ENCODE results near the gene TSPAN3.

The TSPAN3 gene
- 7.5 to 43.1 (median 29.8) reads per million in 3 experiments for total RNA-seq

- peak; percentile 87 for DNase-seq
Measured at GRCh38 chr15:77070495-77071304, at the start of gene TSPAN3. Gene TSPAN3 (minus strand): TSS chr15:77071109. CDS start chr15:77070954, 155 bp downstream.

GRCh38 chr15:77120576-77120975 lies 49.7 kb upstream of the TSPAN3 start:
- DNase-seq, result no peak

DNA sequence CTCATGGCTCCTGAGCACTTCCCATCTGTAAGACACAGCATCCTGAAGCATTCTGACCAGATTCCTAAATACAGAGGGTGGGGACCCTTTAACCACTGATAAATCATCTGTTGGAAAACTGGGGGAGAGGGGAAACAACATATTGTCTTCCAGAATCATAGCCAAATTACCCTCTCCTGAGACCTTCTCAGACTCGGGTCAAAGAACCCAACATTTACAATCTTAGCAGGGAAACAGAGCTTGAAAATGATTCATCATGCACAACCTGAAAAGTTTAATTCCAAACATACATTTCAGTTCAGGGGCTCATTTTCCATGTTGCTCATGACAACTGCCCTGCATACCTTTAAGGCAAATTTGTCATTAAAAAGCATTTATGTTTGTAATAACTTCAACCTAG lies 48.5 kb upstream of the TSPAN3 start:
- DNase-seq, result no peak

GRCh38 chr15:77118882-77119321 lies 48.0 kb upstream of the TSPAN3 start:
- peak; percentile 40 for DNase-seq

DNA sequence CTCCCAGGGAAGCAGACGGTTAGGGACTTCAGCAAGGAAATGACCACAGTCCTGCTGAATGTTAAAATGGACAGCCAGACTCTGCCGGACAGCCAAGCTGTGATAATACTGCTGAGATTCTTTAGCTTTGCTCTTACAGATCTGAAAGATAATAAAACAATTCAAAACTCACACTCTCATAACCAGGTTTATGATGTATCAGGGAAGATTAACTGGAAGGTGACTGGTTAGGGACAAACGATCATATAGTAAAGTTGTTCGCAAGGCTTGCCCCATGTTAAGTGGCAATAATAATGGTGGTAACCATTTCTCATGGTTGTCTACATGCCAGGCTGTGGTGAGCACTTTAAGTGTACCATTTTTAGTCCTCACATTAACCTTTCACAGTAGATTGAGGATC lies 44.3 kb upstream of the TSPAN3 start:
- DNase-seq, result no peak

DNA sequence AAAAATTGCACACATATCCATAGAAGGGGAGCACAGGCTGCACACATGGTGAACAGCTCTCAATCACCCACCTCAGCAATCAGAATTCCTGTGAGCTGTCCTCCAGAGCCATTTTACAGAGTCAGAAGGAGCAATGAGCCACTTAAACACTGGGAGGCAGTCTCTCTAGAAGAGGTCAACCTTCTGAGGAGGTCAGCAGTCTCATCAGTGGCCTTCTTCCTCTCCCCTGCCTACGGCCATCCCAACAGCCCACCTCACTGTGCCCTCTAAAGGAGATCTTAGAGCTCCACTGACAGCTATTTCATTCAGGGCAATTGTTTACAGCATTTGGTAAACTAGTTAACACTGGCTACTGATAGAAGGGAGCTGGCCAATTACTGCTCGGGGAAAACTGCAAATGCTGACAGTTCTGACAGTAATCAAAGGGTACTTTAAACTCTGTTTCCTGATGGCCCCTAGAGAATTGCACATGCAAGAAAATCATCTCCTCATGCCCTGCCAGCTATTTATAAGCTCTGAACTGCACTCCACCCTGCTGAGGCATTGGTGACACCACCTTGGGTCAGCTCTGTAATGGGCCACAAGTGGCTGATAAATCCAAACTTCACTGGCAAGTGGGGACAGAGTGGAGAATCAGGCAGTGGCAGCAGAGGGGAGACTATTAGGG lies 42.1 kb upstream of the TSPAN3 start:
- no peak for DNase-seq

DNA sequence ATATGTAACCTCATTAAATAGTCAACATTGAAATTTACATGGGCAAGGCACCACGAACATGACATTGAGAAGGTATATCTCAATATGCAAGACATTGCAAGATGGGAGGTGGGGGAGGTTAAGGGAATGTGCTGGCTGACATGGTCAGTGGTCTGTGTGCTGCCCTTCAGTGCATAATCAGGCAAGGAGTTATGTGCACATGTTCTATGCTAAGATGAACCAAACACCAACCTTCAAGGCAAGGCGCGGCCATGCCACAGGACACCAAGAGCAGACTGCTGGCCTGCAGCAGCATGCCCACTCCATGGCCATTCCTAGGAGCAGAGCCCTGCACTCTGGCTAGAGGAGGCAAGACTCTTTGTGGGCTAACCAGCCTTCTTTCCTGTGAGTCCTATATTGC lies 40.9 kb upstream of the TSPAN3 start:
- DNase-seq, result no peak

- no peak for DNase-seq
Measured at GRCh38 chr15:77107531-77108355, 36.8 kb upstream of the TSPAN3 start.

DNA sequence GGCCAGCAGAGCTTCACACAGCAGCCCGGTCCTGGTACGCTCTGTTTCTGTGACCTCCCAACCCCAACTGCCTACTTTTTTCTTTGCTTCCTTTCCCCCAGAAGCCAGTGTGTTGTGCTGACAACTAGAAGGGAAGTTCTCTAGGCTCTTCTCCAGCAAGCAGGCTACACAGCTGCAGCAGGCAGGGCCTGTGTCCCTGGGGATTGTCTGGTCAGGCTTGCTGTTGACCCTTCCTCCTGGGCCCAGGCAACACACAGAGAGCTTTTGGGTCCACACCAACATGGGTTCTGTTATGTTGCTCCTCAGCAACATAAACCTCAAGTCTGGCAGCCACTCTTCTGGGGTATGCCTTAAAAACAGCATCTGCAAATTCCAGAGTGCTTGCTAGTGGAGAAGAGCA lies 36.2 kb upstream of the TSPAN3 start:
- no peak for DNase-seq

DNA sequence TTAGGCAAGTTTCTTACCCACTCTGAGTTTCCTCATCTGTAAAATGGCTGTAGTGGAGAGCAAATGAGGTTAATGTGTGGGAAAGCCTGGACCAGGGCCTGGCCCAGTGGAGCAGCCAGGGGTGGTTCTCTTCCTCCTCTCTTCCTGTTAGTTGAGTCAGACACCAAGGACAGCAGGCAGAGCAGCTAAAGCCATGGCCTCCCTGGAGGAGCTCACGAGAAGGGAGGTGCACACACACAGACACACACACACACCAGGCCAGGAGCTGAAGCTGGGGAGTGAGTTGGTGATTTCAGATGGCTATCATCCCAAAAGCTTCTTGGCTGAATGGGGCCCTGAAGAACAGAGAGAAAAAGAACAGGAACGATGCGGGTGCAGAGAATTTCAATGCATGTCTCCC lies 33.2 kb upstream of the TSPAN3 start:
- no peak for DNase-seq

DNA sequence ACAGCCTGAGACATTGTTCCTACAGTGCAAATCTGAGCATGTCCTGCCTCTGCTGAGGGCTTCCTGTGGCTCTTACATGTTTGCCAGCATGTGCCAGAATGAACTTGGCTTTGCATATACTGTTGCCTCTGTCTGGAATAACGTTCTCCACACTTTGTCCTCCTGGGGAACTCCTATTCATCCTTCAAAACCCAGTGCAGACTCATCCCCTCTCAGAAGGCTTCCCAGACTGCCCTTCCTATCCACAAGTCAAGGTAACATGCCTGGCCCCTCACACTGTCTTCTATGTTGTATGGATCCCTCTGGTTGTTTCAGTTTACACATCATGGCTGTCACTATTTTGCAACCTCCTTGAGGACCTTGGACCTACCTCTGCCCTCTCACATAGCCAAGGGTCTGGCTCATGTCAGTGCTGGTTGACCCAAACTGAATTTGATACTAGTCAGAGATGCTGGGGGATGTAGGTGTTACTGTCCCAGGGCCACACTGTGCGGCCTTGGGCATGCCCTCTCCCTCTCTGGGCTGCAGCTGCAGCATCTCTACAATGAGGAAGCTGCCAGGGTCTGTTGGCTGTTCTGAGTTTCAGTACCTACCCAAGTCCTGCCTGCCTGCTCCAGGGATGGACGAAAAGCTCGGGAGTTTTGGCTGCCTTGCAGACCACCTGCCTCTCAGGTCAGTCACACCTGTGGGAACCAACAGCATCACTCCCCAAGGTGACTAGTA lies 29.0 kb upstream of the TSPAN3 start:
- DNase-seq, result no peak

- no peak for DNase-seq
Measured at GRCh38 chr15:77098572-77098971, 27.7 kb upstream of the TSPAN3 start.

GRCh38 chr15:77097921-77098320 lies 27.0 kb upstream of the TSPAN3 start:
- no peak for DNase-seq

DNA sequence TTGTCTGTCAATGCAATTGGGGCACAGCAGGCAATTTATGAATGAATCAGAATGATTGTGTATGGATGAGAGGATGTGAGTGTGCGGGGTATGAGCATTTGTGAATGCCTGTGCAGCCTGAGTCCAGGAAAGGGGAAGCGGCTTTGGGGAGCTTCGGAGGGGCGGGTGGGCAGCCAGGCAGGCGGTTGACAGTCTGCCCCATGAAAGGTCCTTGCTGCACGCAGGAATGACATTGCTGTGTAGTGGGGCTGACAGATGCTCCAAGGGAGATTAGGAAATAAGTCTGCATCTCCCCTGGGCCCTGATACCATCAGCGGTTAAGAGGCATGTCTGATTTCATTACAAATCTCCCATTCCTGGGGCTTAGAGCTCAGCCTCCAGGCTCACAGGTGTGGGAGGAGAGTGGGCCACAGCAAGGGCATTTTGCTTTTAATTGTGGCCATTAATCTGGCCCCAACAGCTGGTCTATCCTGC lies 26.4 kb upstream of the TSPAN3 start:
- DNase-seq, result no peak

DNA sequence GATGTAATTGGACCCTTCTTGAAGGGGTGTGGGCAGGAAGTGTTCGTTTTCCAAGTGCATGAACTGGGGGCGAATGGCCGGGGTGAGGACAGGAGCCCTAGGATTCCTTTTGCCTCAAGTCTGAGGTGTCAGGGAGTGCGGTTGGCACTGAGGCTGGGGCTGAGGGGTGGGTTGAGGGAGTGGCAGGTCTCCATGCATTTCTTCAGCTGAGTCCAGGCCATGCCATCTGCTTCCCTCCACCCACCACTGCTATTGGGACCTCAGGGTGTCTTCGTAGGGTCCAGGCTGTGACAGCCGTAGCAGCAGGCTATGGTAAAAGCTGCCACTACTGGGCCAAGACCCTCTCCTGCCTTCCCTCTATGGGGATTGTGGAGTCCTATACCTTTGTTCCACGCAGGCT lies 25.6 kb upstream of the TSPAN3 start:
- no peak for DNase-seq

DNA sequence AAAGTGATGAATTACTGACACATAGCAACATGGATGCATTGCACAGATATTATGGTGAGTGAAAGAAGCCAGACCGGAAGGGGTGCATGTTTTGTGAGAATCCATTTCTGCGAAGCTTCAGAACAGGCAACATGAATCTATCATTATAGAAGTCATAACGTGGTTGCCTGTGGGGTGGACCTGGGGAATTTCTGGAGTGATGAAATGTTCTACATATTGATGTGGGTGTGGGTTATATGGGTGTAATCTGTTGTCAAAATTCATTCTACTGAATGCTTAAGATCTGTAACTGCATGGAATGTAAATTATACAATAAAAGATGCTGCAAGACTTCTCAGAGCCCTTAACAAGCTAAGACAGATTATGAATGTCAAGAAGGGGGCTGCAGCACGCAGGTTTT lies 25.2 kb upstream of the TSPAN3 start:
- DNase-seq, result no peak

DNA sequence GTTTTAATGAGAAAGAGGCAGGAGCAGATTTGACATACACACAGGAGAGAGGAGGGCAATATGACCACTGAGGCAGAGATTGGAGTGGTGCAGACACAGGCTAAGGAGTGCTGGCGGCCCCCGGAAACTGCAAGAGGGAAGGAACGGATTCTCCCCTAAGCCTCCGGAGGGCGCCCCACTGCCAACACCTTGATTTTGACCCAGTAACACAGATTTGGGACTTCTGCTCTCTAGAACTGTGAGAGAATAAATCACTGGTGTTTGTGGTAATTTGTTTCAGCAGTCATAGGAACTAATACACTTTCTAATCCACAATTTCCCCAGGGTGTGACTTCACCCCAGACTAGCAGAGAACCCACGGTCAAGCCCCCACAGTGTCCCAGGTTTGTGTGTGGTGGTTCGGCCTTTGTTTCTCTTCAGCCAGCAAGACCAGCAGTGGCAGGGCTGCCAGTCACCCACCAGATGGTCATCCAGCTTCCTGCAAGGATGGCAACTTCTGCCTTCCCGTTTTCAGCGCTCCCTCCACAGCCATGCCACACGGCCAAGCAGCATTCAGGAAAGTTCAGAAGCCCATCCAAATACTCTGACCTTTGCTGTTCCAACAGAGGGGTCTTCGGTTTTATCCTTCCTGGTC lies 23.6 kb upstream of the TSPAN3 start:
- no peak for DNase-seq

- no peak for DNase-seq
Measured at GRCh38 chr15:77093436-77093835, 22.5 kb upstream of the TSPAN3 start.

GRCh38 chr15:77091097-77091496 lies 20.2 kb upstream of the TSPAN3 start:
- DNase-seq, result no peak

DNA sequence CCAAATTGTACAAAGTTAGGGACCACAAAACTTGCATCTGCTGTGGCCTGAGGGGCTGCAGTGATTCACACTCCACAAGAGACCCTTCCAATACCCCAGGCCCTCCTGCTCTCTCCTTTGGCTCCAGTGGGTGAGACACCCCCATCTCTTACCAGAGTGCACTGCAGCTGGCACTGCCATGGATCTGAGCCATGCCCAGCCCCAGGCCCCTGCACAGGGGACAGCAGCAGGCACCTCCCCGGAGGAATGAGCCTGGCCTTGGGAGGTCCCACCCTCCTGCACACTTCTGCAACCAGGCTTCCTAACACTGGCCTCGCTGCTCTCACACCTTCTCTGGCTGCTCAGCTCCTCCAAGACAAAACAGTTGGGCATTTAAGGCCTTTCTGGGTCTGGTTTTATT lies 16.3 kb upstream of the TSPAN3 start:
- no peak for DNase-seq

DNA sequence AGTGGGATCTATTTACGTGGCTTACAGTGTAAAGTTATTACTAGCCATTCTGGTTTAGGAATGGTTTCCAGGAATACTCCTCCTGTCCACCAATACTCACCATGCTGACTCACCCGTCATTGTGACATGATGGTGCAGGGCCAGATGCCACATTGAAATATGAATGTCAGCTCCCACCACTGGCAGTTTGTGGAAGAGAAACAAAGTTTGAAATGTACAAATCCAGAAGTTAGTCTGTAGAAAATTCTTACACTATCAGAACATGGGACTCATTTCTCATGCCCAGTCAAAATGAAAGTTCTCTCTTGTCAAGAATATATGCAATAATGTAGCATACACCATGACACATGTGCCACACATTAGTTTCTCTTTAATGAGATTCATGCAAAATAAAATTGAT lies 14.4 kb upstream of the TSPAN3 start:
- no peak for DNase-seq

DNA sequence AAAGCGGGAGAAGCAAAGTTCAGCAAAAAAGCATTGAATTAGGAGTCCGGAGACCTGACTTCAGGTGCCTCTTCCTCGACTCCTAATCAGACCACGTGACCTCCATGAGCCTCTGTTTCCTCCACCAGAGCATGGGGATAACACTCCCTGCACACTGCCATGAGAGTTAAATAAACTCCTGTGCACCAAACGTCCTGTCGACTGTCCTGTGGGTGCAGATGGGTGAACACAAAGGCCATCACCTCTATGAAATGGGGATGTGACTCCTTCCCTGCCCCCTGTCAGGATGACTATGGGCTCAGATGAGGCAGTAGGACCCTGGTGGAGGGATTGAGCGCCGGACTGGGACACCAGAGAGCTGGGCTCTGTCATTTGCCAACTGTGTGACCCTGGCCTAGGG lies 13.5 kb upstream of the TSPAN3 start:
- DNase-seq, result no peak
